Astrocyte (in vitro differentiated cells and primary cell): ENCODE data around the gene MMAA.

Experiments
- CTCF ChIP-seq: IDR thresholded peaks from 2 replicates; pipeline ENCODE4 v1.5.1; 2011; ENCODE audit warnings: low read depth, mild to moderate bottlenecking, inconsistent platforms, low read length, moderate library complexity; ENCODE audit not compliant: insufficient read depth
- EZH2 ChIP-seq: IDR thresholded peaks from 2 replicates; pipeline ENCODE4 v1.6.1; 2012; ENCODE audit warnings: mild to moderate bottlenecking, low read length, inconsistent platforms; ENCODE audit not compliant: insufficient read depth

- no peak for TF ChIP-seq CTCF
- no peak for TF ChIP-seq EZH2
Observed at GRCh38 chr4:145583191-145584055, 35.8 kb upstream of the MMAA start.
